HepG2 (cell line): ENCODE measurements around the gene ZKSCAN2. TPM values are rescaled to one million over a fixed set of nuclear protein-coding genes. Genes with fewer than 3 reads are reported as not detected.
A peak's percentile ranks its signal among the peaks of the same experiment; 100 is the strongest.

Source experiments
- CCDC6 ChIP-seq: sonication (generic); formaldehyde crosslinking; IDR thresholded peaks from 2 replicates; pipeline ENCODE4 v1.8.1; 2022; ENCODE audit warnings: mild to moderate bottlenecking, missing genetic modification reagents, moderate library complexity
- MTF1 ChIP-seq: sonication (generic); formaldehyde crosslinking; IDR thresholded peaks from 2 replicates; pipeline ENCODE4 v1.5.0; 2020; ENCODE audit warnings: missing genetic modification reagents
- NAIF1 ChIP-seq: sonication (generic); formaldehyde crosslinking; IDR thresholded peaks from 2 replicates; pipeline ENCODE4 v1.5.0; 2020; ENCODE audit warnings: mild to moderate bottlenecking, missing genetic modification reagents, borderline replicate concordance
- NR2F6 ChIP-seq, 2 experiments: IDR thresholded peaks; 2 replicates each; pipeline ENCODE4 v1.6.1; 2016; ENCODE audit warnings: antibody characterized with exemption in 1 of 2, mild to moderate bottlenecking in 1 of 2
- RCOR2 ChIP-seq: IDR thresholded peaks from 2 replicates; pipeline ENCODE4 v1.6.1; 2016; ENCODE audit warnings: missing biosample characterization, missing genetic modification reagents
- RNF2 ChIP-seq: fragments of 450-650 bp; conservative IDR thresholded peaks from 2 replicates; pipeline ENCODE4 v1.6.1; 2016; ENCODE audit warnings: low read depth
- TGIF2 ChIP-seq: IDR thresholded peaks from 2 replicates; pipeline ENCODE4 v1.6.1; 2016; ENCODE audit warnings: control low read depth, missing compliant biosample characterization
- ZIK1 ChIP-seq: sonication (generic); formaldehyde crosslinking; IDR thresholded peaks from 2 replicates; pipeline ENCODE4 v1.5.0; 2020; ENCODE audit warnings: mild to moderate bottlenecking, low read depth, missing genetic modification reagents, borderline replicate concordance
- ZNF138 ChIP-seq: sonication (generic); formaldehyde crosslinking; IDR thresholded peaks from 2 replicates; pipeline ENCODE4 v1.5.0; 2020; ENCODE audit warnings: mild to moderate bottlenecking, low read depth, missing genetic modification reagents
- ZNF549 ChIP-seq: sonication (generic); formaldehyde crosslinking; IDR thresholded peaks from 2 replicates; pipeline ENCODE4 v1.5.0; 2020; ENCODE audit warnings: missing genetic modification reagents
- polyA plus RNA-seq, 8 experiments: library from polyadenylated mRNA; depleted of rRNA in 3 of 8; stranded (reverse) in 7 of 8; unstranded in 1 of 8; fragments of >200 nt; fragmentation: Illumina TruSeq in 4 of 8; extraction: Trizol in 4 of 8; gene quantifications; 2 replicates each; pipeline versions ENCODE4 v1.2.1 to v1.2.3, GENCODE V29; 2011 to 2016; ENCODE audit warnings: low read depth in 4 of 8, missing spikeins in 1 of 8, mixed read lengths in 1 of 8; ENCODE audit not compliant: insufficient read depth in 1 of 8
- total RNA-seq, 5 experiments: library from RNA; depleted of rRNA; stranded (reverse); fragments of >200 nt; fragmentation: Illumina TruSeq; extraction: Trizol; gene quantifications; 2 replicates each; pipeline ENCODE4 v1.2.3, GENCODE V29; 2016; ENCODE audit warnings: low read depth in 1 of 5
- TF ChIP-seq, protein P1 (sequence below): sonication (generic); formaldehyde crosslinking; IDR thresholded peaks from 2 replicates; pipeline ENCODE4 v1.4.0; 2020; ENCODE audit warnings: missing genetic modification reagents

Gene ZKSCAN2
- total and polyA plus RNA-seq, 2 of the 13 experiments (the other 11 are each of a cell fraction or from before 2014, with no cell fraction given) = 4.2 to 11.1 TPM

DNA sequence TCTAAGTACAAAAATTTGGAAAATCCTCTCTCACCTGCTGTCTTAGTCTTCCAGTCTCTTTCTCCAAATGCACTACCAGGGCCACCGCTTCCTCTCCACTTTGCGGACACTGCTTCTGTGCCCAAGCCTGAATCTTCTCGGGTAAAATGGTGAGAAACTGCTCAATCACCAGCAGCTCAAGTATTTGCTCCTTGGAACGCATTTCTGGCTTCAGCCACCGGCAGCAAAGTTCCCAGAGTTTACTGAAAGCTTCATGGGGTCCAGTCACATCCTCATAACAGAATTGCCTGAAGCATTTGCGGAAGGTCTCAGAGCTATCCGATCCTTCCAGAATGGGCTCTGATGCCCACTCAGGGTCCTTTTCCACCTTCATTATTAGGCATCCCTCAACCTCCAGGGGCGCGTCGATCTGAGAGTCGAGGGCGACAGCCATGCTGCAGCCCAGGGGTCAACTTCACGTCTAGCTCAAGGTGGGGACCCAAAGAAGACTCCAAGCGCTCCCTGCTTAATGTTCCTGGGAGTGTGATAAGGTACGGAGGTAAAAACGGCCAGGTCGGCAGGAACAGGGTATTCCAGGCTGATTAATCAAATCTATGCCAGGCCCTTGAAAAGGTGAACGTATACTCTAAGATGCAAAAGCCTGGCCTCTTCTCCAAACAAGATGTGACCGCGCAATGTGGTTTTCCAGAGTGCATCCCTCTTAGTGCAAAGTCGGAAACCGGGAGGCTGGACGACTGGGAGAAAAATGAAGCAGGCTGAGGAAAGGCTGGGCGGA is 763 bp downstream of the ZKSCAN2 start (continued):
- TF ChIP-seq NR2F6 (IDR thresholded peaks at IDR 0.05) = no peak
- no peak for TF ChIP-seq NR2F6 (CRISPR knock-in tag; IDR thresholded peaks at IDR 0.05)
- TF ChIP-seq TGIF2 (CRISPR knock-in tag) = peak; percentile 16; the same call in 1 of the 2 replicates
- no peak for TF ChIP-seq RCOR2 (CRISPR knock-in tag)
- TF ChIP-seq RNF2 = no peak
- TF ChIP-seq, protein P1, sequence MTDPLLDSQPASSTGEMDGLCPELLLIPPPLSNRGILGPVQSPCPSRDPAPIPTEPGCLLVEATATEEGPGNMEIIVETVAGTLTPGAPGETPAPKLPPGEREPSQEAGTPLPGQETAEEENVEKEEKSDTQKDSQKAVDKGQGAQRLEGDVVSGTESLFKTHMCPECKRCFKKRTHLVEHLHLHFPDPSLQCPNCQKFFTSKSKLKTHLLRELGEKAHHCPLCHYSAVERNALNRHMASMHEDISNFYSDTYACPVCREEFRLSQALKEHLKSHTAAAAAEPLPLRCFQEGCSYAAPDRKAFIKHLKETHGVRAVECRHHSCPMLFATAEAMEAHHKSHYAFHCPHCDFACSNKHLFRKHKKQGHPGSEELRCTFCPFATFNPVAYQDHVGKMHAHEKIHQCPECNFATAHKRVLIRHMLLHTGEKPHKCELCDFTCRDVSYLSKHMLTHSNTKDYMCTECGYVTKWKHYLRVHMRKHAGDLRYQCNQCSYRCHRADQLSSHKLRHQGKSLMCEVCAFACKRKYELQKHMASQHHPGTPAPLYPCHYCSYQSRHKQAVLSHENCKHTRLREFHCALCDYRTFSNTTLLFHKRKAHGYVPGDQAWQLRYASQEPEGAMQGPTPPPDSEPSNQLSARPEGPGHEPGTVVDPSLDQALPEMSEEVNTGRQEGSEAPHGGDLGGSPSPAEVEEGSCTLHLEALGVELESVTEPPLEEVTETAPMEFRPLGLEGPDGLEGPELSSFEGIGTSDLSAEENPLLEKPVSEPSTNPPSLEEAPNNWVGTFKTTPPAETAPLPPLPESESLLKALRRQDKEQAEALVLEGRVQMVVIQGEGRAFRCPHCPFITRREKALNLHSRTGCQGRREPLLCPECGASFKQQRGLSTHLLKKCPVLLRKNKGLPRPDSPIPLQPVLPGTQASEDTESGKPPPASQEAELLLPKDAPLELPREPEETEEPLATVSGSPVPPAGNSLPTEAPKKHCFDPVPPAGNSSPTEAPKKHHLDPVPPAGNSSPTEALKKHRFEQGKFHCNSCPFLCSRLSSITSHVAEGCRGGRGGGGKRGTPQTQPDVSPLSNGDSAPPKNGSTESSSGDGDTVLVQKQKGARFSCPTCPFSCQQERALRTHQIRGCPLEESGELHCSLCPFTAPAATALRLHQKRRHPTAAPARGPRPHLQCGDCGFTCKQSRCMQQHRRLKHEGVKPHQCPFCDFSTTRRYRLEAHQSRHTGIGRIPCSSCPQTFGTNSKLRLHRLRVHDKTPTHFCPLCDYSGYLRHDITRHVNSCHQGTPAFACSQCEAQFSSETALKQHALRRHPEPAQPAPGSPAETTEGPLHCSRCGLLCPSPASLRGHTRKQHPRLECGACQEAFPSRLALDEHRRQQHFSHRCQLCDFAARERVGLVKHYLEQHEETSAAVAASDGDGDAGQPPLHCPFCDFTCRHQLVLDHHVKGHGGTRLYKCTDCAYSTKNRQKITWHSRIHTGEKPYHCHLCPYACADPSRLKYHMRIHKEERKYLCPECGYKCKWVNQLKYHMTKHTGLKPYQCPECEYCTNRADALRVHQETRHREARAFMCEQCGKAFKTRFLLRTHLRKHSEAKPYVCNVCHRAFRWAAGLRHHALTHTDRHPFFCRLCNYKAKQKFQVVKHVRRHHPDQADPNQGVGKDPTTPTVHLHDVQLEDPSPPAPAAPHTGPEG (CRISPR knock-in tag) = 0 out of 2 replicates have a peak, but pooled peaks have one; percentile 3
- TF ChIP-seq NAIF1 (CRISPR knock-in tag) = no peak
- TF ChIP-seq MTF1 (CRISPR knock-in tag) = no peak
- peak; percentile 17; the same call in 1 of the 2 replicates for TF ChIP-seq ZNF138 (CRISPR knock-in tag)
- no peak; the same call in 1 of the 2 replicates for TF ChIP-seq ZIK1 (CRISPR knock-in tag)
- no peak for TF ChIP-seq ZNF549 (CRISPR knock-in tag)
- TF ChIP-seq CCDC6 (CRISPR knock-in tag) = no peak
